ENCODE data around the gene FAM168A.

The FAM168A gene

GRCh38 chr11:73458201-73458600, 139.7 kb downstream of the FAM168A start:
- TF ChIP-seq EZH2phosphoT487 (IDR thresholded peaks at IDR 0.05; ENCODE audit: low read length) (no peak), EZH2 (optimal IDR thresholded peaks at IDR 0.05; ENCODE audit: low read depth, low read length) (no peak)
- TF ChIP-seq, protein P1, sequence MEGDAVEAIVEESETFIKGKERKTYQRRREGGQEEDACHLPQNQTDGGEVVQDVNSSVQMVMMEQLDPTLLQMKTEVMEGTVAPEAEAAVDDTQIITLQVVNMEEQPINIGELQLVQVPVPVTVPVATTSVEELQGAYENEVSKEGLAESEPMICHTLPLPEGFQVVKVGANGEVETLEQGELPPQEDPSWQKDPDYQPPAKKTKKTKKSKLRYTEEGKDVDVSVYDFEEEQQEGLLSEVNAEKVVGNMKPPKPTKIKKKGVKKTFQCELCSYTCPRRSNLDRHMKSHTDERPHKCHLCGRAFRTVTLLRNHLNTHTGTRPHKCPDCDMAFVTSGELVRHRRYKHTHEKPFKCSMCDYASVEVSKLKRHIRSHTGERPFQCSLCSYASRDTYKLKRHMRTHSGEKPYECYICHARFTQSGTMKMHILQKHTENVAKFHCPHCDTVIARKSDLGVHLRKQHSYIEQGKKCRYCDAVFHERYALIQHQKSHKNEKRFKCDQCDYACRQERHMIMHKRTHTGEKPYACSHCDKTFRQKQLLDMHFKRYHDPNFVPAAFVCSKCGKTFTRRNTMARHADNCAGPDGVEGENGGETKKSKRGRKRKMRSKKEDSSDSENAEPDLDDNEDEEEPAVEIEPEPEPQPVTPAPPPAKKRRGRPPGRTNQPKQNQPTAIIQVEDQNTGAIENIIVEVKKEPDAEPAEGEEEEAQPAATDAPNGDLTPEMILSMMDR (IDR thresholded peaks at IDR 0.05; ENCODE audit: low read length): no peak
- Histone ChIP-seq H4K20me1 (ENCODE audit: insufficient read depth, low read length) (no peaks in the 10 kb centered on the region), H3K9ac (ENCODE audit: low read length) (no peak overlapping the region), H3K9me2 (replicated peaks; ENCODE audit: insufficient read depth, low read length) (no peaks in the 10 kb centered on the region), H3K4me1 (ENCODE audit: low read length) (peaks cover 13% of the 10 kb centered on the region), H2AFZ (ENCODE audit: low read length) (no peak overlapping the region), H3K27ac (ENCODE audit: low read length) (no peak overlapping the region), H3K27me3 (replicated peaks; ENCODE audit: insufficient read depth, low read length) (no peaks in the 10 kb centered on the region), H3K4me2 (ENCODE audit: low read depth, low read length) (no peak overlapping the region), H3K36me3 (replicated peaks; ENCODE audit: insufficient read depth, low read length) (no peaks in the 10 kb centered on the region), H3K9me3 (replicated peaks; ENCODE audit: insufficient read depth, low read length) (no peaks in the 10 kb centered on the region), H3F3A (ENCODE audit: insufficient read depth, low read length) (no peaks in the 10 kb centered on the region), H3K79me2 (ENCODE audit: low read length) (no peaks in the 10 kb centered on the region), H3K4me3 (ENCODE audit: low read length) (no peak overlapping the region)
- no peak for DNase-seq

DNA sequence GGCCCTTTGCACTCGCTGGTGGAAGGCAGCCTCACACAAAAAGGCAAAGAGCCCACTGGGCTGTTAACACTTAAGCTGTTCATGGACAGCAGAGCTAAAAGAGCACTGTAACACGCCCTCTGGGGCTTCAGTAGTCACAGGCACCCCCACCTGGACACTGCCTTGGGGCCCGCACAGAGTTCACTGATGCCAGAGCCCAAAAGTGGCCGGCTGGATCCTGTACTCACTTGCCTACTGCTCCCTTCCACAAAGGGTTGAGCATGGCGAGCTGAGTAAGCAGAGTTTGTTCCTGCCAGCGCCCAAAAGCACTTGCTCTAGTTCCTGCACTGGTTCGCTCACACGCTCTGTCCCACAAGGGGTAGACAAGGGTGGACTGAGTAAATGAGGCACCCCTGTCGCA, 142.9 kb downstream of the FAM168A start:
- TF ChIP-seq, protein P1 (IDR thresholded peaks at IDR 0.05; ENCODE audit: low read length): no peak
- TF ChIP-seq EZH2 (optimal IDR thresholded peaks at IDR 0.05; ENCODE audit: low read depth, low read length) (no peak), EZH2phosphoT487 (IDR thresholded peaks at IDR 0.05; ENCODE audit: low read length) (no peak)
- H3K4me2 ChIP-seq (ENCODE audit: low read depth, low read length): no peak overlapping the region
- H3K27me3 ChIP-seq (replicated peaks; ENCODE audit: insufficient read depth, low read length): no peaks in the 10 kb centered on the region
- no peaks in the 10 kb centered on the region for H3K9me3 ChIP-seq (replicated peaks; ENCODE audit: insufficient read depth, low read length)
- no peak overlapping the region for H3K27ac ChIP-seq (ENCODE audit: low read length)
- H4K20me1 ChIP-seq (ENCODE audit: insufficient read depth, low read length): no peaks in the 10 kb centered on the region
- H3K9me2 ChIP-seq (replicated peaks; ENCODE audit: insufficient read depth, low read length): no peaks in the 10 kb centered on the region
- H2AFZ ChIP-seq (ENCODE audit: low read length): no peak overlapping the region
- H3K4me3 ChIP-seq (ENCODE audit: low read length): no peak overlapping the region
- no peaks in the 10 kb centered on the region for H3K4me1 ChIP-seq (ENCODE audit: low read length)
- DNase-seq: no peak
- H3K79me2 ChIP-seq (ENCODE audit: low read length): no peaks in the 10 kb centered on the region
- H3K36me3 ChIP-seq (replicated peaks; ENCODE audit: insufficient read depth, low read length): no peaks in the 10 kb centered on the region
- no peaks in the 10 kb centered on the region for H3F3A ChIP-seq (ENCODE audit: insufficient read depth, low read length)
- no peak overlapping the region for H3K9ac ChIP-seq (ENCODE audit: low read length)

DNA sequence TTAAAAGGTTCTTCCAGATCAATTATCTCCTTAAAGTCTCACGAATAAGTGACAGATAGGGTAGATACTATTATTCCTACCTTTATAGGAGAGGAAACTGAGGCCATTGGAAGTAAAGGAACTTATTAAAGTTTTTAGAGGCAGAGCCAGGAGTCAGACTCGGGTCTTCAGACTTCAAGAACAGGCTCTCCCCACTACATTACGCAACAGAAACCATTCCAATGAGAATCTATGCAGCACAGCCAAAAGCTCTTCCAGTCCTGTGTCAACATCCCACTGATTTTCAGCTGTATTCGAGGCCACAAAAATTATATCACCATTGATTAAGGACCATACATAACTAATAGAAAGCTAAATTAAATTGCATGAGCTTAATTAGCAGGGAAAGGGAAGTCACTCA, 144.3 kb downstream of the FAM168A start:
- Histone ChIP-seq H3K4me2 (ENCODE audit: low read depth, low read length) (no peak overlapping the region), H3K9me2 (replicated peaks; ENCODE audit: insufficient read depth, low read length) (no peaks in the 10 kb centered on the region), H3K79me2 (ENCODE audit: low read length) (no peaks in the 10 kb centered on the region), H3K36me3 (replicated peaks; ENCODE audit: insufficient read depth, low read length) (no peaks in the 10 kb centered on the region), H3K9ac (ENCODE audit: low read length) (no peak overlapping the region), H3K27ac (ENCODE audit: low read length) (no peak overlapping the region), H3K27me3 (replicated peaks; ENCODE audit: insufficient read depth, low read length) (no peaks in the 10 kb centered on the region), H3K4me1 (ENCODE audit: low read length) (no peaks in the 10 kb centered on the region), H2AFZ (ENCODE audit: low read length) (no peak overlapping the region), H4K20me1 (ENCODE audit: insufficient read depth, low read length) (no peaks in the 10 kb centered on the region), H3K9me3 (replicated peaks; ENCODE audit: insufficient read depth, low read length) (no peaks in the 10 kb centered on the region), H3F3A (ENCODE audit: insufficient read depth, low read length) (no peaks in the 10 kb centered on the region), H3K4me3 (ENCODE audit: low read length) (no peak overlapping the region)
- TF ChIP-seq, protein P1 (IDR thresholded peaks at IDR 0.05; ENCODE audit: low read length): no peak
- TF ChIP-seq EZH2phosphoT487 (IDR thresholded peaks at IDR 0.05; ENCODE audit: low read length) (no peak), EZH2 (optimal IDR thresholded peaks at IDR 0.05; ENCODE audit: low read depth, low read length) (no peak)
- no peak for DNase-seq
